Fibroblast of peridontal ligament (primary cell): ENCODE measurements around the gene MICALL2.

ENCODE experiments used
- DNase-seq: peaks from one replicate; pipeline ENCODE4 v3.0.0-alpha.2; 2010; ENCODE audit errors: extremely low read depth

Gene MICALL2

GRCh38 chr7:1493129-1493528 is 33.9 kb upstream of the MICALL2 start:
- no peak for DNase-seq

- DNase-seq = no peak
These were observed 33.4 kb upstream of the MICALL2 start for GRCh38 chr7:1492640-1493039.

GRCh38 chr7:1492221-1492620 is 33.0 kb upstream of the MICALL2 start:
- no peak for DNase-seq

GRCh38 chr7:1490837-1491236 is 31.6 kb upstream of the MICALL2 start:
- DNase-seq = no peak

GRCh38 chr7:1489336-1489735 is 30.1 kb upstream of the MICALL2 start:
- DNase-seq = no peak

GRCh38 chr7:1488016-1488415 is 28.7 kb upstream of the MICALL2 start:
- DNase-seq = no peak

- no peak for DNase-seq
These were observed 28.2 kb upstream of the MICALL2 start for GRCh38 chr7:1487466-1487865.

- no peak for DNase-seq
These were observed 27.3 kb upstream of the MICALL2 start for GRCh38 chr7:1486571-1486970.

- no peak for DNase-seq
These were observed 25.9 kb upstream of the MICALL2 start for GRCh38 chr7:1485156-1485555.

GRCh38 chr7:1484569-1484968 is 25.3 kb upstream of the MICALL2 start:
- no peak for DNase-seq

- no peak for DNase-seq
These were observed 24.6 kb upstream of the MICALL2 start for GRCh38 chr7:1483536-1484505.

- no peak for DNase-seq
These were observed 23.8 kb upstream of the MICALL2 start for GRCh38 chr7:1483079-1483478.

GRCh38 chr7:1481300-1481699 is 22.0 kb upstream of the MICALL2 start:
- no peak for DNase-seq

- DNase-seq = no peak
These were observed 21.4 kb upstream of the MICALL2 start for GRCh38 chr7:1480670-1481069.

- no peak for DNase-seq
These were observed 20.0 kb upstream of the MICALL2 start for GRCh38 chr7:1479287-1479686.

- DNase-seq = no peak
These were observed 19.2 kb upstream of the MICALL2 start for GRCh38 chr7:1478480-1478879.

GRCh38 chr7:1476859-1477258 is 17.6 kb upstream of the MICALL2 start:
- no peak for DNase-seq

- DNase-seq = no peak
These were observed 16.7 kb upstream of the MICALL2 start for GRCh38 chr7:1475991-1476390.

- DNase-seq = no peak
These were observed 16.1 kb upstream of the MICALL2 start for GRCh38 chr7:1475393-1475792.

GRCh38 chr7:1474736-1475135 is 15.5 kb upstream of the MICALL2 start:
- DNase-seq = no peak

GRCh38 chr7:1473864-1474512 is 14.7 kb upstream of the MICALL2 start:
- DNase-seq = peak; percentile 75

- no peak for DNase-seq
These were observed 11.6 kb upstream of the MICALL2 start for GRCh38 chr7:1470901-1471300.

GRCh38 chr7:1468643-1469298 is 9.5 kb upstream of the MICALL2 start:
- no peak for DNase-seq
